ENCODE data around the gene ZNF541. TPM values are rescaled to one million over a fixed set of nuclear protein-coding genes. Genes with fewer than 3 reads are reported as not detected.

The ZNF541 gene
- total RNA-seq, 1 experiment from 2014 or later = not detected

- H3K27me3 ChIP-seq (ENCODE audit: control insufficient read depth, insufficient read depth, low read length) = no peaks in the 10 kb centered on the region
- DNase-seq = no peak
- no peak overlapping the region for H3K4me3 ChIP-seq (ENCODE audit: insufficient read depth, low read depth, low read length)
- no peaks in the 10 kb centered on the region for H3K36me3 ChIP-seq (replicated peaks; ENCODE audit: control insufficient read depth, insufficient read depth, low read length)
Measured at GRCh38 chr19:47541518-47541917, 31.4 kb downstream of the ZNF541 start.

GRCh38 chr19:47540748-47541147 is 32.2 kb downstream of the ZNF541 start:
- no peaks in the 10 kb centered on the region for H3K36me3 ChIP-seq (replicated peaks; ENCODE audit: control insufficient read depth, insufficient read depth, low read length)
- H3K4me3 ChIP-seq (ENCODE audit: insufficient read depth, low read depth, low read length) = no peak overlapping the region
- DNase-seq = peak; percentile 86
- no peaks in the 10 kb centered on the region for H3K27me3 ChIP-seq (ENCODE audit: control insufficient read depth, insufficient read depth, low read length)

GRCh38 chr19:47539747-47540311 is 33.1 kb downstream of the ZNF541 start:
- H3K4me3 ChIP-seq (ENCODE audit: insufficient read depth, low read depth, low read length) = no peak overlapping the region
- no peaks in the 10 kb centered on the region for H3K27me3 ChIP-seq (ENCODE audit: control insufficient read depth, insufficient read depth, low read length)
- no peak for DNase-seq
- no peaks in the 10 kb centered on the region for H3K36me3 ChIP-seq (replicated peaks; ENCODE audit: control insufficient read depth, insufficient read depth, low read length)

GRCh38 chr19:47538812-47539211 is 34.1 kb downstream of the ZNF541 start:
- H3K36me3 ChIP-seq (replicated peaks; ENCODE audit: control insufficient read depth, insufficient read depth, low read length) = no peaks in the 10 kb centered on the region
- no peak overlapping the region for H3K4me3 ChIP-seq (ENCODE audit: insufficient read depth, low read depth, low read length)
- H3K27me3 ChIP-seq (ENCODE audit: control insufficient read depth, insufficient read depth, low read length) = no peaks in the 10 kb centered on the region
- no peak for DNase-seq

- H3K4me3 ChIP-seq (ENCODE audit: insufficient read depth, low read depth, low read length) = no peak overlapping the region
- DNase-seq = no peak
- no peaks in the 10 kb centered on the region for H3K36me3 ChIP-seq (replicated peaks; ENCODE audit: control insufficient read depth, insufficient read depth, low read length)
- H3K27me3 ChIP-seq (ENCODE audit: control insufficient read depth, insufficient read depth, low read length) = no peaks in the 10 kb centered on the region
Measured at GRCh38 chr19:47537493-47537892, 35.5 kb downstream of the ZNF541 start.

- Histone ChIP-seq H3K27me3 (ENCODE audit: control insufficient read depth, insufficient read depth, low read length) (no peaks in the 10 kb centered on the region; the same call in 1 of the 2 replicates), H3K36me3 (replicated peaks; ENCODE audit: control insufficient read depth, insufficient read depth, low read length) (no peaks in the 10 kb centered on the region), H3K4me3 (ENCODE audit: insufficient read depth, low read depth, low read length) (no peak overlapping the region)
- no peak for DNase-seq
Measured at GRCh38 chr19:47534628-47535027, 38.3 kb downstream of the ZNF541 start.

- Histone ChIP-seq H3K27me3 (ENCODE audit: control insufficient read depth, insufficient read depth, low read length) (no peaks in the 10 kb centered on the region; the same call in 1 of the 2 replicates), H3K4me3 (ENCODE audit: insufficient read depth, low read depth, low read length) (no peak overlapping the region), H3K36me3 (replicated peaks; ENCODE audit: control insufficient read depth, insufficient read depth, low read length) (no peaks in the 10 kb centered on the region)
- DNase-seq = peak; percentile 38
Measured at GRCh38 chr19:47531640-47532387, 41.1 kb downstream of the ZNF541 start.

GRCh38 chr19:47529018-47529742 is 43.8 kb downstream of the ZNF541 start:
- no peak overlapping the region for H3K4me3 ChIP-seq (ENCODE audit: insufficient read depth, low read depth, low read length)
- no peaks in the 10 kb centered on the region for H3K36me3 ChIP-seq (replicated peaks; ENCODE audit: control insufficient read depth, insufficient read depth, low read length)
- DNase-seq = no peak
- H3K27me3 ChIP-seq (ENCODE audit: control insufficient read depth, insufficient read depth, low read length) = no peaks in the 10 kb centered on the region; the same call in 1 of the 2 replicates

GRCh38 chr19:47526798-47527197 is 46.1 kb downstream of the ZNF541 start:
- H3K4me3 ChIP-seq (ENCODE audit: insufficient read depth, low read depth, low read length) = no peak overlapping the region
- DNase-seq = no peak
- no peaks in the 10 kb centered on the region for H3K36me3 ChIP-seq (replicated peaks; ENCODE audit: control insufficient read depth, insufficient read depth, low read length)
- H3K27me3 ChIP-seq (ENCODE audit: control insufficient read depth, insufficient read depth, low read length) = no peaks in the 10 kb centered on the region; the same call in 1 of the 2 replicates

- no peaks in the 10 kb centered on the region for H3K27me3 ChIP-seq (ENCODE audit: control insufficient read depth, insufficient read depth, low read length)
- no peak overlapping the region for H3K4me3 ChIP-seq (ENCODE audit: insufficient read depth, low read depth, low read length)
- DNase-seq = peak; percentile 28
- H3K36me3 ChIP-seq (replicated peaks; ENCODE audit: control insufficient read depth, insufficient read depth, low read length) = no peaks in the 10 kb centered on the region
Measured at GRCh38 chr19:47523473-47523872, 49.5 kb downstream of the ZNF541 start.

Other genes with a start within 250 kb of the ZNF541 start
- 0.03 TPM in 1 of 2 replicates, not detected in the other for gene C5AR2, start 241.0 kb downstream of the ZNF541 start, total RNA-seq (2014; rRNA removed; shearing (Covaris generic))
- 34.6 and 40.0 TPM in 2 replicates for gene DHX34, start 223.8 kb downstream of the ZNF541 start, total RNA-seq (2014; rRNA removed; shearing (Covaris generic))
- 87.0 and 134 TPM in 2 replicates for gene MEIS3, start 153.6 kb downstream of the ZNF541 start, total RNA-seq (2014; rRNA removed; shearing (Covaris generic))
- gene SLC8A2, start 101.3 kb downstream of the ZNF541 start, total RNA-seq (2014; rRNA removed; shearing (Covaris generic)) = 6.7 and 10.3 TPM in 2 replicates
- 9.9 and 10.5 TPM in 2 replicates for gene KPTN, start 88.9 kb downstream of the ZNF541 start, total RNA-seq (2014; rRNA removed; shearing (Covaris generic))
- gene NAPA, start 58.1 kb downstream of the ZNF541 start, total RNA-seq (2014; rRNA removed; shearing (Covaris generic)) = 82.1 and 98.3 TPM in 2 replicates
- 3.4 and 8.5 TPM in 2 replicates for gene BICRA, start 36.0 kb upstream of the ZNF541 start, total RNA-seq (2014; rRNA removed; shearing (Covaris generic))
- gene EHD2, start 140.3 kb upstream of the ZNF541 start, total RNA-seq (2014; rRNA removed; shearing (Covaris generic)) = 6.2 and 7.5 TPM in 2 replicates
- 155 and 167 TPM in 2 replicates for gene NOP53, start 172.4 kb upstream of the ZNF541 start, total RNA-seq (2014; rRNA removed; shearing (Covaris generic))
- gene SELENOW, start 205.6 kb upstream of the ZNF541 start, total RNA-seq (2014; rRNA removed; shearing (Covaris generic)) = 752 and 1,115 TPM in 2 replicates
- not detected in 2 replicates for gene TPRX1, start 231.4 kb upstream of the ZNF541 start, total RNA-seq (2014; rRNA removed; shearing (Covaris generic))
- gene CRX, start 248.8 kb upstream of the ZNF541 start, total RNA-seq (2014; rRNA removed; shearing (Covaris generic)) = 0.07 and 0.63 TPM in 2 replicates